HTERT RPE-1 (cell line): Measurements from ENCODE around the gene ASCC1.
"Not testable (repeated sequence)": the region's sequence is repeated elsewhere in the genome, so short reads cannot be mapped to it uniquely, and the experiment has no call there.

Experiments used
- in situ Hi-C: fragments of 300-500 bp; cut with MboI; formaldehyde crosslinking; loops from 4 replicates; pipeline ENCODE4 v1.14.3; 2020; ENCODE audit warnings: low sequenced_read_pairs

The ASCC1 gene

GRCh38 chr10:72173619-72174296 is 42.3 kb downstream of the ASCC1 start:
- in situ Hi-C loops: no loop called here

- in situ Hi-C loops: no loop called here
Observed at GRCh38 chr10:72173262-72173618, 42.8 kb downstream of the ASCC1 start.

GRCh38 chr10:72171175-72171630 is 44.9 kb downstream of the ASCC1 start:
- in situ Hi-C loops: no loop called here

GRCh38 chr10:72170733-72171132 is 45.3 kb downstream of the ASCC1 start:
- in situ Hi-C loops: no loop called here

GRCh38 chr10:72170263-72170662 is 45.8 kb downstream of the ASCC1 start:
- in situ Hi-C loops: no loop called here

- in situ Hi-C loops: no loop called here
Observed at GRCh38 chr10:72167118-72167517, 49.0 kb downstream of the ASCC1 start.

GRCh38 chr10:72164617-72165016 is 51.5 kb downstream of the ASCC1 start:
- in situ Hi-C loops: no loop called here

GRCh38 chr10:72162978-72163377 is 53.1 kb downstream of the ASCC1 start:
- in situ Hi-C loops: no loop called here

GRCh38 chr10:72158176-72158575 is 57.9 kb downstream of the ASCC1 start:
- in situ Hi-C loops: no loop called here

- in situ Hi-C loops: no loop called here
Observed at GRCh38 chr10:72156223-72156622, 59.9 kb downstream of the ASCC1 start.

GRCh38 chr10:72152286-72152685 is 63.8 kb downstream of the ASCC1 start:
- in situ Hi-C loops: no loop called here

- in situ Hi-C loops: not testable (repeated sequence)
Observed at GRCh38 chr10:72150746-72151478, 65.2 kb downstream of the ASCC1 start.

GRCh38 chr10:72147324-72147584 is 68.8 kb downstream of the ASCC1 start:
- in situ Hi-C loops: not testable (repeated sequence)

- in situ Hi-C loops: no loop called here
Observed at GRCh38 chr10:72146559-72147323, 69.3 kb downstream of the ASCC1 start.

- in situ Hi-C loops: no loop called here
Observed at GRCh38 chr10:72146071-72146470, 70.0 kb downstream of the ASCC1 start.

GRCh38 chr10:72145657-72146056 is 70.4 kb downstream of the ASCC1 start:
- in situ Hi-C loops: no loop called here

GRCh38 chr10:72140850-72141249 is 75.2 kb downstream of the ASCC1 start:
- in situ Hi-C loops: no loop called here

GRCh38 chr10:72140174-72140573 is 75.9 kb downstream of the ASCC1 start:
- in situ Hi-C loops: no loop called here

GRCh38 chr10:72137583-72137982 is 78.5 kb downstream of the ASCC1 start:
- in situ Hi-C loops: no loop called here

- in situ Hi-C loops: not testable (repeated sequence)
Observed at GRCh38 chr10:72136225-72136624, 79.9 kb downstream of the ASCC1 start.

- in situ Hi-C loops: no loop called here
Observed at GRCh38 chr10:72134785-72135767, 81.0 kb downstream of the ASCC1 start.
